Measurements from ENCODE around the gene CHKB.
A peak's percentile ranks its signal among the peaks of the same experiment; 100 is the strongest.

The CHKB gene

DNA sequence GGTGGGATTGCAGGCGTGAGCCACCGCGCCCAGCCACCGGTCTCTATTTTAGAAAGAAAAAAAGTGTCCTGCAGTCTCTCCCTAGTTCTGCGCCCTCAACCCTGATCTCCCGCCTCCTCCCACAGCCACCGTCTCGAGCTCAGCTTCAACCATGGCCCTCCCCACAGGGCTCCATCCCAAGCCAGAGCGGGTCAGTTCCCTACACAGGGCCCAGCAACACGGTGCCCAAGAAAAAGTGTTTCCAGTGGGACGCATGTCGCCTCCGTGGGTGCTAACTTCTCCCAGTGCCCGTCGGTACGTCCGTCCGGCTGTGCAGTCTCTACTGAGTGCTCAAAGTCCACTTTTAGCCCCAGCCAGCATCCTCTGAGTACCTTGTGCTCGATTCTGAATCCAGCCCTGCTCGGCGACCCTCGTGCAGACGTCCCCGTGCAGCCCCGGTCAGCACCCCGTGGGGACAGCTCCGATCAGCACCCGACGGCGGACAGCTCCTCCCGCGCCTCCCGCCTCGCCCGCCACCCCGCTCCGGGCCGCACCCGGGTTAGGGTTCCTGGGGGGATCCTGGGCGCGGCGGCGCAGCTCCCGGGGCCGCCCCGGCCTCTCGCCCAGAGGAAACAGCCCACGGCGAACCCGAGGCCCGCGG, 17.3 kb upstream of the CHKB start:
- DNase-seq (ENCODE audit: low spot score): peak; percentile 93

DNA sequence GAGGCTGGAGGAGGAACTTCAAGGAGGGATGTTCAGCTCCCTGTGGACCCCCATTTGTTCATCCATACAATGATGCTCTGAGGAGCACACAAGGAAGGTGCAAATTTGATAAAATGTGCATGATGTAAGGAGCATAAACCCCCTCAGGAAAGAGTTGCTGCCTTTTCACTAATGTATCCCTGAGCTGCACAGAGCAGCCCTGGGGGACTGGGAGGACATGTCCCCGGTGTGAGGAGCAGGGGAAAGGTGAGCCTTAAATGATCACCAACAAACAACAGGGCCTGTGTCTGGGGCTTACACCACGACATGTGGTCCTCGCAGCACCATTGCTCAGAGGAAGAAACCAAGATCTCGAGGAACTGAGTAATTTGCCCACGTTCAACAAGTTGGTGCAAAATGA, 14.4 kb upstream of the CHKB start:
- DNase-seq (ENCODE audit: low spot score): no peak

- no peak for DNase-seq (ENCODE audit: low spot score)
These were observed 12.5 kb upstream of the CHKB start for GRCh38 chr22:50595189-50595588.

DNA sequence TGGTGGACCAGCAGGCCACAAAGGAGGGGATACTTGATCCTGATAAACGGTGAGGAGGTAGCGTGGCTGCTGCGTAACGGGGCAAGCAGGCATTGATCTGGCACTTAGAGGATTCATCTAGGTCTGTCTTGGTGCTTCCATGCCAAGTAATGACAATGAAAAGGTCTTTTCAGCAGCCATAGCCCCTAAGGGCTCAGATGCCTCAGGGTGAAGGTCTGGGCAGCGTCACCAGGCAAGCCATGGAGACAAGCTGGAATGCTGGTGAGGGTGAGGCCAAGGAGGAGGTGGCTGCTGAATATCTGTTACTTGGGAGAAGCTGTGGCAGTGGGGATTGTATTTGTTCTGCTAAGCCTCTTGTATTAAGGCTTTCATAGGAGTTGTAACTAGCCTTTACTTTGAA, 4.8 kb upstream of the CHKB start:
- DNase-seq (ENCODE audit: low spot score): no peak

DNA sequence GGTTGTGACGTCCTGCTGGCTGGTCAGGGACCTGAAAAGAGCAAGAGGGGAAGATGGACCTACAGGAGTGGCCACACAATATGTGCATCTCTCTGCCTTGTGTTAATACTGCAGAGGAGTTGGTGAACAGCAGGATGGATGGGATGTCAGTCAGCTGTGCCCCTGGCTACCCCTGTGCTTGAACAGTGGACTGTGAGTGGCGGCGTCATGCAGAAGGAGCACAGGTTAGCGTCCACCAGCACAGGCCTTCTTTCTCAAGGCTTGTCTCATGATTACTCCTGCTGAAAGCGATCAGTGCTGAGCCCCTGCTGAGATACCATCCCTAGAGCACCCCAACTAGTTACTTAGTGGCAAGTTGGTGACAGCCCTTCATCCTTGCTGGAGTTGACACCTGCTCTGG, 3.8 kb upstream of the CHKB start:
- no peak for DNase-seq (ENCODE audit: low spot score)

- DNase-seq (ENCODE audit: low spot score): no peak
These were observed 3.1 kb upstream of the CHKB start for GRCh38 chr22:50585781-50586180.

DNA sequence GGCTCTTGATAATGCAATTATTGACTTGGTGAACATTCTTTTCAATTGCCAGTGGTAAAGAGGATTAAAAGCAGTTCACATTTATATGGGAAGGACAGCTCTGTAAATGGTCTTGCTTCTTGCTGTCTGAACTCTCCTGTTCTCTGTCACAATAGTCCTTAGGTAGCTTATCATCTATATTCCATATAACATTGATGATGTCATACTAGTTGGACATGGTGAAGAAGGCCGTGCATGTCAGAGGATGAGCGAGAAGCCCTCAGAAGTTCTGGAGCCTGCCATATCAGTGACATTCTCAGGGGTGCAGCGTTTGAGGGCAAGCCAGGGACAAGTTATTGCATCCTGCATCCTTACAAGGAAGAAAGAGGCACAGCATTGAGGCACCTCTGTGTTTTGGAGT, 2.6 kb upstream of the CHKB start:
- DNase-seq (ENCODE audit: low spot score): no peak

DNA sequence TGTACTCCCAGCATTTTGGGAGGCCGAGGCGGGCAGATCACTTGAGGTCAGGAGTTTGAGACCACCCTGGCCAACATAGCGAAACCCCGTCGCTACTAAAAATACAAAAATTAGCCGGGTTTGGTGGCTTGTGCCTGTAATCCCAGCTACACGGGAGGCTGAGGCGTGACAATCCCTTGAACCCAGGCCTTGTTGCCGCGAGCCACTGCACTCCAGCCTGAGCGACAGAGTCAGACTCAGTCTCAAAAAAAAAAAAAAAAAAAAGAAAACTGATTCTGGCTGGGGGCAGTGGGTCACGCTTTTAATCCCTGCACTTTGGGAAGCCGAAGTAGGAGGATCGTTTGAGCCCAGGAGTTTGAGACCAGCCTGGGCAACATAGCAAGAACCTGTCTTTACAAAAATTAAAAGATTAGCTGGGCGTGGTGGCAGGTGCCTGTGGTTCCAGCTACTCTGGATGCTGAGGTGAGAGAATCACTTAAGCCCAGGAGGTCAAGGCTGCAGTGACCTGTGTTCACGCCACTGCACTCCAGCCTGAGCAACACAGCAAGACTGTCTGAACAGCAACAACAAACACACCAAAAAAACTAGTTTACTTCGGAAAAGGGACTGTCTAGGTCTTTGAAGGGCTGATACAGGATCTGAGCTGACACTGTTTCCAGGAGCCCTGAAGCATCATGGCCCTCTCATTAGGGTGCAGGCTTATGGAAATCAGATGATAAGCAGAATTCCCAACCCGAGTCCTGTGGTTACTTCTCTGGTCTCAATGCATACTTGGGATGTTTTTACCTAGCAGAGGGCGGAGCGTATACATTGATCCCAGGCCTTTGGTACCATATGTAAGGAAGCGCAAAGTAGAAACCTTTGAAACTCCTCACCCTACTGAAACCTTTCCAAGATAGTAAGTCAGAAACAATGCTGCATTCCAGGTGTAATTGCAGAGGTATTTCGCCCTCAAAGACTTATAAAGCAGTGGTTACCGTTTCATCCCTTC, 1.8 kb upstream of the CHKB start:
- DNase-seq (ENCODE audit: low spot score): no peak

DNA sequence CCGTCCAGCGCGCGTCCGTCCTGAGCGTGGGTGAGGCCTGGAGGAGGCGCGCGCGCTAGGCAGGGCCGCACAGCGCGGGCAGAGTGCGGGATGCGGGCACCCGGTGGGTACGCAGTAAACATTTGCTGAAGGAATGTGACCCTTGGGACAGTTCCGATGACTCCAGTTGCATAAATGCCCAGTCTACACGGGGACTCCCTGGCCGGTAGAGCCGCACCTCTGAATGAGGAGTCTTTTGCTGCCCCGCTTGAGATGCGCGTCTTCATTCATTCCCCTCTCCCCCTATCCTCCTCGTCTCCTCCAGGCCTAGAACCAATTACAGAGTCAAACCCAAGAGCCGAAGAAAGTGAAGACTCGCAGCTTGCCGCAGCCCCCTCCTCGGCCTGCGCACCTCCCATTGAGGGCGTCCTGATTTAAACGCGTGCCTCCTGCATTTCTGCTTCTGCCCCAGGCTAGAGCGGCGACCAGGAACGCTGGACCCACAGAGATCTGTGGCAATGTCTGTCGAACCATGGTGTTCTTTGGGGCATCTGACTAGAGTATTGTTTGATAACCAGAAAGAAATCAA, 729 bp upstream of the CHKB start:
- DNase-seq (ENCODE audit: low spot score): no peak

DNA sequence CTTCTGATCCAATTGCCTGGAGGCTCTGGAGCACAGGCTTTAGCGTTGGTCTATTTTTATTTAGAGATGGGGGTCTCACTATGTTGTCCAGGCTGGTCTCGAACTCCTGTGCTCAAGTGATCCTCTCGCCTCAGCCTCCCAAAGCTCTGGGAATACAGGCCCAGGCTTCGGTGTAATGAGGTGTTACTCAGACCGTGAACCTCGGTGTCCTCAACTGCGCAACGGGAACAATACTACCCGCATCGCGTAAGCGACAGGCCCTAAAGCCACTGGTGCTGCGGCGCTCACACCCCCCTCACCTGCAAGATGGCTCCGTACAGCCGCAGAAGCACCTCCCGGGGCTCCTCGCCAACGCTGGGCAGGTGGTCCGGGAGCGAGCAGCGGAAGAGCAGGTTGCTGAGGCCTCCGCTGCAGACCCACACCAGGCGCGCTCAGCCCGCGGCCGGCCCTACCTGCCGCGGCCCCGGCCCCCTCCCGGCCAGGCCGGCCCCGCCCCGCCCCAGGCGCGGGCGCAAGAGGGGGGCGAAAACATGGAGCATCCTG, 628 bp downstream of the CHKB start:
- no peak for DNase-seq (ENCODE audit: low spot score)

GRCh38 chr22:50581031-50581949, 1.4 kb downstream of the CHKB start:
- DNase-seq (ENCODE audit: low spot score): no peak

- DNase-seq (ENCODE audit: low spot score): no peak
These were observed 2.9 kb downstream of the CHKB start for GRCh38 chr22:50579752-50580151.

- no peak for DNase-seq (ENCODE audit: low spot score)
These were observed 3.8 kb downstream of the CHKB start for GRCh38 chr22:50578776-50579310.

DNA sequence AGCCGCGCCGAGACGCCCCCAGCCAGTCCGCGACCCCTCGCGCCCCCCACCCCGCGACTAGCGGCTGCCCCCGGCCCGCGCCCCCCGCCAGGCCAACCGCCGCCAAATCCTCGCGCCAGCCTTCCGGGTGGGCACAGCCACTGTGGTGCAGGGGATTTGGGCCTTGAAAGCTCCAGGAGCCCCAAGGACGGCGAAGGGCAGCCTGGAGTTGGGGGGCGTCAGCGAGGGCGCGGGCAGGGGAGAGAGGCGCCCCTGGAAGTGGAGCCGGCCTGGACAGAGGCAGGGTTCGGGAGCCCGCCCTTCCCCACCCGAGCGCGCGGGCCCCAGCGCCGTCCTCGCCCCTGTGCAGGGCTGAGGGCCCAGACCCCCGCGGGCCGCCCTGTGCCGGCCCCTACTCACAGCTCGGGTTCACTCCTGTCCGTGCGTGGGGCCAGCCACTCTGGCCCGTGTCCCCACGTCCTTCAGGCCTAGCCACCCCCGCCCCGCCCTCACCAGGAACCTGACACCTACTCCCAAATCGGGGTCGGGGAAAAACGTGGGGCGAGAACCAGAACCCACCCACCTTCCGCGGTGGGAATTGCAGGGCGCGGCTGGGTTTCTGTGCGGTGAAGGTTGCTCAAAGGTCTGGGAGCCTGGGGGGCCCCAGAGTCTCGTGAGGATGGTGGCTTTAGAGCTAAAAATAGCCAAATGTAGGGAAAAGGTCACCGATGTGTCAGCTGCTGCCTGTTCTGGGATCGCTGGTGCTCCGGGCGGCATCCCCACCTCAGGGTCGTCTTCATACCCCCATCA, 4.5 kb downstream of the CHKB start, which contains the start of gene CPT1B:
Gene CPT1B (minus strand): TSS at position 441 of the 789 bp plus-strand sequence. CDS start 512 bp downstream, outside the sequence.
- DNase-seq (ENCODE audit: low spot score): peak; percentile 51

DNA sequence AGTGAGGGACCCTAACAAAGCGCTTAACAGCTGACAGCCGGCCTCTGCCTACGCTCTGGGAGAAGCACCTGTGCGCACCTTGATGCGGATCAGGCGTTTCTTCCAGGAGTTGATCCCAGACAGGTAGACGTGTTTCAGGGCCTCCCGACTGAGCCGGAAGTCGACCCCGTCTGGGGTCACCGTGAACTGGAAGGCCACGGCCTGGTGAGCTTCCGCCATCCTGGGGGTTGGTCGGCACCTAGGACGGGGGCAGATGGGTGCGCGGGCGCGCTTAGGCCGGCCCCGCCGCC, 5.0 kb downstream of the CHKB start:
- no peak for DNase-seq (ENCODE audit: low spot score)

- no peak for DNase-seq (ENCODE audit: low spot score)
These were observed 5.6 kb downstream of the CHKB start for GRCh38 chr22:50576806-50577696.

DNA sequence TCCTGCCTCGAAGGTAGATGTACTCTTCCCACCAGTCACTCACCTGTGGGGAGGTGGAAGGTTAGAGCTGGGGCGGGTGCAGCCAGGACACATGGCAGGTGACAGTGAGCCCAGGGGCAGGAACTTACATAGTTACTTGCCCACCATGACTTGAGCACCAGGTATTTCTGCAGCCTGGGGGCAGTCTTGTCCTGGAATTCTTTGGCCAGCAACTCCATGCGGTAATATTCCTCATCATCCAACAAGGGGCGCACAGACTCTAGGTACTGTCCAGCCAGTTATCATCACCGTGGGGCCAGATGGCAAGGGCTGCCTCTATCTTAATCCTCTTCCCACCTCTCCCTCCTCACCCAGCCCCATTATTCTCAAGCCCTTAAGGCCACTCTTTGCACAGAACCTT, 6.6 kb downstream of the CHKB start:
- DNase-seq (ENCODE audit: low spot score): no peak

DNA sequence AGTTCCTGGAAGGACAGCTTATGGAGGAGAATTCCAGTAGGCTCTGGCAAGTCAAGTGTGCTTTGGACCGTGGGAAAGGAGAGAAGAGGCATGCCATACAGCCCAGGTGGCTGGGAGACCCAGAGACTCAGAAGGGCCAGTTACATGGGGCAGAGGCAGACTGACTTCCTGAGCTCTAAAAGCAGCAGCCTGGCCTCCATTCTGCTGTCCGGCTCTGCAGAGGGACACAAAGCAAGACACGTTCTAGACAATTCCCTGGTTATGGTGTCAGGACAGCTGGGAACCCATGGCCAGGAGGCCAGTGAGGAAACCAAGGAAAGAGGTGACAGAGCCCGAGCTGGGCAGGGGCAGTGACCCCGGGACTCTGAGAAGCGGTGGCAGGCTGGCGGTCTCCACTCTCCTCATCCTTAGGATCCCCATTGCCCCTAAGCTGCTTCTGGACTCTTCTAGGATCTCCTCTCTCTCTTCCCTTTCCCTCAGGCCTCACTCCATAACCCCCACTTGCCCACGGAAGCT, 7.2 kb downstream of the CHKB start:
- DNase-seq (ENCODE audit: low spot score): no peak

DNA sequence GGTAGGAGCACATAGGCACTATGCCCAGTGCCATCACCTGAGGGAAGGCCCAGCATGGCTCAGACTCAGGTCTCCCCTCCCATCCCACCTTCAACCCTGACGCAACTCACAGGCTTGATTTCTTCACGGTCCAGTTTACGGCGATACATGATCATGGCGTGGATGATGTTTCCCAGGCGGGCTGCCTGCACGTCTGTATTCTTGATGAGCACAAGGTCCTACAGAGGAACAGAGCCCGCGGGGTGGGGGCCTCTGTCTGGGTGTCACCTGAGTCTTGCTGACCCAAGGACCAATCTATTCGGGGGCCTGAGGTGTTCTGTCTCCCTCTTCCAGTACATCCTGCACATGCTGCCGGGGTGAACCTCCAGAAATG, 8.3 kb downstream of the CHKB start:
- no peak for DNase-seq (ENCODE audit: low spot score)
